PC-9 (cell line): ENCODE measurements around the gene CHKA.

Source experiments
- EZH2 ChIP-seq: fragments of 200-600 bp; sonication (generic); IDR thresholded peaks from 2 replicates; pipeline ENCODE4 v1.8.0; 2017; ENCODE audit warnings: antibody characterized with exemption, low read depth
- TF ChIP-seq, protein P1 (sequence below): fragments of 200-600 bp; sonication (generic); conservative IDR thresholded peaks from 2 replicates; pipeline ENCODE4 v1.6.1; 2017; ENCODE audit warnings: mixed run types, antibody characterized with exemption, mild to moderate bottlenecking, moderate library complexity

DNA sequence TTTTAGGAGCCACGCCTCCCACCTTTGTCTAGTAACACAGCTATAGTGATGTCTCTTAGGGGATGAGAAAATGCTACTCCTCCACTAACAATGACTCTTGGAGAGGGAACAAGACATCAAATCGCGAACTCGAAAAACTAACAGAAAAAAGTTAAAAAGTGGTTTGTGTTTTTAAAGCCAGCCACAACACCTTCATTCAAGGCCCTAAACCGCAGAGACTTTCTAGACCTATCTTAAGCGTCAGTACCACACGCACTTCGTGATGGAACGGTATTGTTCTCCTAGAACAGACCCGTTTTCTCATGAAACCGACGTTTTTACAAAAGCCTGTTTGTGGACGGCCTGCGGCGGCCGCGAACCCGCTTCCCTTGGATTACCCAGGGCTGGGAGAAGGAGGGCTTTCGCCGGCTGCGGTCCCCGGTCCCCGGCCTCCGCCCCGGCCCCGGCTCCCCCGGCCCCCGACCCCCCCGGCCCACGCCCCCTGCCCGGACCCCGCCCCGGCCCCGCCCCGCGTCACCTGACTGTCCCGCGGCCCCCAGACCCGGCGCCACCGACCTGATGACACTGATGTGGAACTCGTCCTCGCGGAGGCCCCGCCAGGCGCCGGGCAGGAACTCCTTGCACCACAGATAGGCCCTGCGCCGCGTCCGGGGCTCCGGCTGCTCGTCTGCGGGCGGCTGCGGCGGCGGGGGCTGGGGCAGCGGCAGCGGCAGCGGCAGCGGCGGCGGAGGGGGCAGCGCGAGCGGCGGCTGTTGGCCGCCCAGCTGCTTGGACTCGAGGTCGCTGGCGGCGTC lies 718 bp downstream of the CHKA start:
- no peak for TF ChIP-seq EZH2
- TF ChIP-seq, protein P1, sequence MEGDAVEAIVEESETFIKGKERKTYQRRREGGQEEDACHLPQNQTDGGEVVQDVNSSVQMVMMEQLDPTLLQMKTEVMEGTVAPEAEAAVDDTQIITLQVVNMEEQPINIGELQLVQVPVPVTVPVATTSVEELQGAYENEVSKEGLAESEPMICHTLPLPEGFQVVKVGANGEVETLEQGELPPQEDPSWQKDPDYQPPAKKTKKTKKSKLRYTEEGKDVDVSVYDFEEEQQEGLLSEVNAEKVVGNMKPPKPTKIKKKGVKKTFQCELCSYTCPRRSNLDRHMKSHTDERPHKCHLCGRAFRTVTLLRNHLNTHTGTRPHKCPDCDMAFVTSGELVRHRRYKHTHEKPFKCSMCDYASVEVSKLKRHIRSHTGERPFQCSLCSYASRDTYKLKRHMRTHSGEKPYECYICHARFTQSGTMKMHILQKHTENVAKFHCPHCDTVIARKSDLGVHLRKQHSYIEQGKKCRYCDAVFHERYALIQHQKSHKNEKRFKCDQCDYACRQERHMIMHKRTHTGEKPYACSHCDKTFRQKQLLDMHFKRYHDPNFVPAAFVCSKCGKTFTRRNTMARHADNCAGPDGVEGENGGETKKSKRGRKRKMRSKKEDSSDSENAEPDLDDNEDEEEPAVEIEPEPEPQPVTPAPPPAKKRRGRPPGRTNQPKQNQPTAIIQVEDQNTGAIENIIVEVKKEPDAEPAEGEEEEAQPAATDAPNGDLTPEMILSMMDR: no peak
